GM18951 (cell line): ENCODE results near the gene DIPK2B.

Source experiments
- POLR2A ChIP-seq: IDR thresholded peaks from 4 replicates; pipeline ENCODE4 v1.6.1; 2011; ENCODE audit warnings: mild to moderate bottlenecking; ENCODE audit not compliant: insufficient read length, insufficient read depth; ENCODE audit errors: extremely low read depth
- in situ Hi-C: fragments of 300-500 bp; cut with MboI; formaldehyde crosslinking; loops from one replicate; pipeline ENCODE4 v1.12.0; 2022; ENCODE audit warnings: low sequenced_read_pairs, mixed read lengths, inconsistent platforms; ENCODE audit not compliant: unreplicated experiment

The DIPK2B gene

GRCh38 chrX:45187731-45188130, 12.9 kb downstream of the DIPK2B start:
- in situ Hi-C loops: no loop called here
- TF ChIP-seq POLR2A: no peak

- no peak for TF ChIP-seq POLR2A
- in situ Hi-C loops: no loop called here
These were observed 14.0 kb downstream of the DIPK2B start for GRCh38 chrX:45186643-45187026.

- TF ChIP-seq POLR2A: no peak
- in situ Hi-C loops: no loop called here
These were observed 16.5 kb downstream of the DIPK2B start for GRCh38 chrX:45184211-45184610.

- no peak for TF ChIP-seq POLR2A
- in situ Hi-C loops: no loop called here
These were observed 27.8 kb downstream of the DIPK2B start for GRCh38 chrX:45172890-45173289.

- in situ Hi-C loops: no loop called here
These were observed 33.9 kb downstream of the DIPK2B start for GRCh38 chrX:45166781-45167180.

GRCh38 chrX:45165726-45166125, 35.0 kb downstream of the DIPK2B start:
- in situ Hi-C loops: no loop called here
- TF ChIP-seq POLR2A: no peak

More at GRCh38 chrX:45166781-45167180, 33.9 kb downstream of the DIPK2B start:
- no peak for TF ChIP-seq POLR2A

- in situ Hi-C loops: no loop called here
- TF ChIP-seq POLR2A: no peak
These were observed 35.7 kb downstream of the DIPK2B start for GRCh38 chrX:45164995-45165394.

GRCh38 chrX:45164021-45164621, 36.6 kb downstream of the DIPK2B start:
- TF ChIP-seq POLR2A: no peak
- in situ Hi-C loops: no loop called here

GRCh38 chrX:45157647-45158046, 43.0 kb downstream of the DIPK2B start:
- in situ Hi-C loops: no loop called here
- no peak for TF ChIP-seq POLR2A

GRCh38 chrX:45154462-45154861, 46.2 kb downstream of the DIPK2B start:
- no peak for TF ChIP-seq POLR2A
- in situ Hi-C loops: no loop called here

- TF ChIP-seq POLR2A: no peak
- in situ Hi-C loops: no loop called here
These were observed 46.7 kb downstream of the DIPK2B start for GRCh38 chrX:45154033-45154360.
